Muscle layer of duodenum (tissue), 2 donors: ENCODE data around the gene BORCS8.

Experiments used
- H3K27ac ChIP-seq: one replicate; pipeline ENCODE4 v1.7.0; 2013; ENCODE audit warnings: mild to moderate bottlenecking, low read length
- H3K27me3 ChIP-seq: one replicate; pipeline ENCODE4 v1.7.0; 2013; ENCODE audit warnings: low read depth, mild to moderate bottlenecking, control low read depth, low read length
- H3K36me3 ChIP-seq, 2 donors: one replicate each; pipeline ENCODE4 v1.7.0; 2013; ENCODE audit warnings: low read length in 2 of 2, control low read depth in 1 of 2, mild to moderate bottlenecking in 1 of 2; ENCODE audit not compliant: insufficient read depth in 2 of 2, control insufficient read depth in 1 of 2
- H3K4me1 ChIP-seq, 2 donors: one replicate each; pipeline ENCODE4 v1.7.0; 2013; ENCODE audit warnings: low read length in 2 of 2, mild to moderate bottlenecking in 2 of 2, control low read depth in 1 of 2, moderate library complexity in 1 of 2; ENCODE audit not compliant: insufficient read depth in 2 of 2, control insufficient read depth in 1 of 2
- H3K4me3 ChIP-seq, 2 donors: one replicate each; pipeline ENCODE4 v1.7.0; 2013; ENCODE audit warnings: low read length in 2 of 2, low read depth in 1 of 2, mild to moderate bottlenecking in 1 of 2
- H3K9me3 ChIP-seq, 2 donors: one replicate each; pipeline ENCODE4 v1.7.0; 2013; ENCODE audit warnings: low read length in 2 of 2, control low read depth in 1 of 2, mild to moderate bottlenecking in 1 of 2; ENCODE audit not compliant: control insufficient read depth in 1 of 2
- donor health status: healthy.

Gene BORCS8

GRCh38 chr19:19192078-19192882, at the start of gene BORCS8, which contains the start of gene RFXANK:
Gene BORCS8, minus strand, starts transcription at chr19:19192152. Its CDS starts 35 bp downstream, at chr19:19192117.
Gene RFXANK, plus strand, starts transcription at chr19:19192258. Its CDS starts 1,689 bp downstream, at chr19:19193947.
- Histone ChIP-seq H3K36me3 (peaks cover 9 to 10% of the 10 kb centered on the region in 2 donors), H3K27me3 (no peaks in the 10 kb centered on the region), H3K4me3 (peak within 1 kb of the TSS; percentile 92 to 99), H3K27ac (peak within 1 kb of the TSS; percentile 99), H3K9me3 (no peaks in the 10 kb centered on the region), H3K4me1 (peaks cover 12 to 43% of the 10 kb centered on the region in 2 donors)

DNA sequence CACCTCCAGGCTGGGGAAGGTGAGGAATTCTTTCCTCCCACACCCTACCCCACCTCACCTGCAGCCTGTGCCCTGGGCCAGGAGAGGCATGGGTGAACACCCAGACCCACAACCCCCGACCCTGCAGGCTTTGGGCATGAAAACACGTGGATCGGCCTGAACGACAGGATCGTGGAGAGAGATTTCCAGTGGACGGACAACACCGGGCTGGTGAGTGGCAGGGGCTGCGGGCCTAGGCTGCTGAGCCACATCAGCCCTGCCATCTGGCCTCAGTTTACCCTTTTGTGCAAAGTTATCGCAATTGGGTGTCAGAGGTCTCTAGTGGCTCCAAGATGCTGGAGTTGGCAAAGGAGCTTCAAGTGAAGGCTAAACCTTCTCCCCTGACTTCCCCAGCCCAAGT, 48.5 kb upstream of the BORCS8 start:
- H3K27ac ChIP-seq = no peak overlapping the region
- H3K27me3 ChIP-seq = peaks cover 4% of the 10 kb centered on the region

GRCh38 chr19:19239675-19240074, 47.7 kb upstream of the BORCS8 start:
- H3K4me3 ChIP-seq = no peak overlapping the region
- peaks cover 4% of the 10 kb centered on the region for H3K27me3 ChIP-seq
- no peaks in the 10 kb centered on the region for H3K36me3 ChIP-seq
- peaks cover 3 to 12% of the 10 kb centered on the region in 2 donors for H3K9me3 ChIP-seq
- no peaks in the 10 kb centered on the region for H3K4me1 ChIP-seq
- H3K27ac ChIP-seq = no peak overlapping the region

More for the DNA sequence above, 48.5 kb upstream of the BORCS8 start:
- Histone ChIP-seq H3K9me3 (peaks cover 0 to 7% of the 10 kb centered on the region in 2 donors), H3K4me3 (no peak overlapping the region), H3K4me1 (no peaks in the 10 kb centered on the region), H3K36me3 (no peaks in the 10 kb centered on the region)

DNA sequence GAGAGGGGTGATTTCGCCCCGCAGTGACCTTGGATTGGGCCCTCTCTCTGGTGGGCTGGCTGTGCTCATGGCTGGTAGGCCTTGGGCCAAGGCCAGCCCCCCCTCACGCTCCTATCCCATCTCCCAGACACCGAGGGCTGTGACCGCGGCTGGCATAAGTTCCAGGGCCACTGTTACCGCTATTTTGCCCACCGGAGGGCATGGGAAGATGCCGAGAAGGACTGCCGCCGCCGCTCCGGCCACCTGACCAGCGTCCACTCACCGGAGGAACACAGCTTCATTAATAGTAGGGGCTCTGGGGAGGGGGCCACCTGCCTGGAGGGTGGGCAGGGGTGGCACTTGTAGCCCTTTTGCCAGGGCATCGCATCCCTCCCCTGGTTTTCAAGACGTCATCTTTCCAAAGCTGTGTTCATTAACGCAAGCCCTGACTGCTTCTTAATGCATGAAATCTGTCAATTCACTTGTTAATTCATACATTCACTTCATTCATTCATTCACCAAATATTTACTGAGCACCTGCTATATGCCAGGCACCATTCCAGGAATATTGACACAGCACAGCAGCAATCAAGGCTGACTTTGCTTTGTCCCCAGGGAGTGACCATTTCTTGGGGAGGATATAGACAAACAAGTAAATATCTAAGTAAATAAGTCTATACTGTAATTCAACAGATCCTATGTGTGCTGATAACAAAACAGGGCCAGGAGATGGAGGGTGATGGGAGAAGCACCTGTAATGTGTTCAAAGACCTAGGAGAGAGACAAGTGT, 46.4 kb upstream of the BORCS8 start:
- Histone ChIP-seq H3K4me3 (no peak overlapping the region), H3K4me1 (no peaks in the 10 kb centered on the region), H3K36me3 (no peaks in the 10 kb centered on the region), H3K9me3 (peaks cover 14 to 25% of the 10 kb centered on the region in 2 donors), H3K27ac (no peak overlapping the region), H3K27me3 (peaks cover 4% of the 10 kb centered on the region)

DNA sequence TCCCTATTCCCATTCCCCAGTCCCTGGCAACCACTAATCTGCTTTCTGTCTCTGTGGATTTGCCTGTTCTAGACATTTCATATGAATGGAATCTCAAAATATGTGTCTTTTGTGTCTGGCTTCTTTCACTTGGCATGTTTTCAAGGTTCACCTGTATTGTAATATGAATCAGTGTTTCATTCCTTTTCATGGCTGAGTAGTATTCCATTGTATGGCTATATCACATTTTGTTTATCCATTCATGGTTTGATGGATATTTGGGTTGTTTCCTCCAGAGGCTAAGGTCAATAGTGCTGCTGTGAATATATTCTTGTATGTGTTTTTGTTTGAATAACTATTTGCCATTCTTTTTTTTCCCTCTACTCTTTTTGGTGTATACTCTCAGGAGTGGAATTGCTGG, 44.2 kb upstream of the BORCS8 start:
- no peaks in the 10 kb centered on the region for H3K36me3 ChIP-seq
- no peak overlapping the region for H3K4me3 ChIP-seq
- H3K27ac ChIP-seq = no peak overlapping the region
- peaks cover 14 to 33% of the 10 kb centered on the region in 2 donors for H3K9me3 ChIP-seq
- peaks cover 4% of the 10 kb centered on the region for H3K27me3 ChIP-seq
- no peaks in the 10 kb centered on the region for H3K4me1 ChIP-seq

- Histone ChIP-seq H3K4me1 (no peaks in the 10 kb centered on the region), H3K27me3 (peaks cover 4% of the 10 kb centered on the region), H3K27ac (no peak overlapping the region), H3K9me3 (peaks cover 14 to 33% of the 10 kb centered on the region in 2 donors), H3K36me3 (no peaks in the 10 kb centered on the region), H3K4me3 (peak overlapping the region in 1 of 2 donors; percentile 22)
Observed at GRCh38 chr19:19234220-19234816, 42.4 kb upstream of the BORCS8 start.

DNA sequence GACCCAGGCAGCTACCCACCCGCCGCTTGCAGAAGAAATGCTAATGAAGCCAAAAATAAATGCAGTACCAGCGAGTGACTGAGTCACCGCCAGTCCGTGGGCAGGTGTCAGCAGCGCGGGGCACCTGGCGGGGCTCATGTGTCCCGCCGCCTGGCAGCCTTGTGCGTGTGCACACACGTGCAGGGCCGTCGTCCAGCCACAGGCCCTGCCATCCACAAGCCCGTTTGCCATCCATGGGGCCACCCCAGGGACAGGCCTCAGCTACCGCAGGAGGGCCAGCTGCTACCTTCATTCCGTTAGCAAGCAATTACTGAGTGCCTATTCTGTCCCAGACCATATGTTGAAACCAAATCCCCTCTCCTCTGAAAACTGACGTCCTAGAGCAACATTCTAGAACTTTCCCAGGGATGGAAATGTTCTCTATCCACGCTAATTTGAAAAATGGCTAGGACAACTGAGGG, 40.3 kb upstream of the BORCS8 start:
- H3K4me3 ChIP-seq = no peak overlapping the region

DNA sequence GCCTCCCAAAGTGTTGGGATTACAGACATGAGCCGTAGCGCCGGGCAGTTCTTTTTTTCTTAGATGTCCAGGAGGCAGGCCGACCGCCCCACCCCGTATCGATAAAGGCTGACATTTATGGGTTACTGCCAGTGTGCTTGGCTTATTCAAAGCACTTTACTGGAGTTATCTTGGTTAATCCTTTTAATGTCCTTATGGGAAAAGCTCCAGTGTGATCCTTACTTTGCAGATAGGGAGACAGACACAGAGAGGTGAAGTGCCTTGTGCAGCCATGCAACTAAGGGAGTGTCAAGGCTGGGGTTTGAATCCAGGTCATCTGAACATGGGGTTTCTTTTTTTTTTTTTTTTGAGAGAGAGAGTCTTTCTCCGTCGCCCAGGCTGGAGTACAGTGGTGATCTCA, 39.0 kb upstream of the BORCS8 start:
- Histone ChIP-seq H3K27me3 (peaks cover 10% of the 10 kb centered on the region), H3K36me3 (no peaks in the 10 kb centered on the region)

More for the DNA sequence above, 40.3 kb upstream of the BORCS8 start:
- Histone ChIP-seq H3K36me3 (no peaks in the 10 kb centered on the region), H3K4me1 (no peaks in the 10 kb centered on the region), H3K27ac (no peak overlapping the region), H3K9me3 (peaks cover 14 to 33% of the 10 kb centered on the region in 2 donors), H3K27me3 (peaks cover 5% of the 10 kb centered on the region)

GRCh38 chr19:19229701-19230100, 37.7 kb upstream of the BORCS8 start:
- no peaks in the 10 kb centered on the region for H3K36me3 ChIP-seq
- H3K9me3 ChIP-seq = peaks cover 11 to 21% of the 10 kb centered on the region in 2 donors
- peaks cover 0 to 8% of the 10 kb centered on the region in 2 donors for H3K4me1 ChIP-seq
- peaks cover 12% of the 10 kb centered on the region for H3K27me3 ChIP-seq
- H3K27ac ChIP-seq = no peak overlapping the region
- no peak overlapping the region for H3K4me3 ChIP-seq

More for the DNA sequence above, 39.0 kb upstream of the BORCS8 start:
- H3K4me3 ChIP-seq = no peak overlapping the region
- H3K4me1 ChIP-seq = no peaks in the 10 kb centered on the region
- peaks cover 14 to 30% of the 10 kb centered on the region in 2 donors for H3K9me3 ChIP-seq
- H3K27ac ChIP-seq = no peak overlapping the region

DNA sequence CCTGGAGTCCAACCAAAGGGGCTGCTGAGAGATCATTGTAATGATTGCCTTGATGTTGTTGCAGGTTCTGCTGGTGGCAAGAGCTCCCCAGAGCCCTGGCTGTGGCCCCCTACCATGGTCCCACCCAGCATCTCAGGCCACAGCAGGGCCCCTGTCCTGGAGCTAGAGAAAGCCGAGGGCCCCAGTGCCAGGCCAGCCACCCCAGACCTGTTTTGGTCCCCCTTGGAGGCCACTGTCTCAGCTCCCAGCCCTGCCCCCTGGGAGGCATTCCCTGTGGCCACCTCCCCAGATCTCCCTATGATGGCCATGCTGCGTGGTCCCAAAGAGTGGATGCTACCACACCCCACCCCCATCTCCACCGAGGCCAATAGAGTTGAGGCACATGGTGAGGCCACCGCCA, 35.3 kb upstream of the BORCS8 start:
- H3K27me3 ChIP-seq = peaks cover 22% of the 10 kb centered on the region
- H3K27ac ChIP-seq = no peak overlapping the region
- peaks cover 0 to 3% of the 10 kb centered on the region in 2 donors for H3K9me3 ChIP-seq
- H3K36me3 ChIP-seq = no peaks in the 10 kb centered on the region
- no peak overlapping the region for H3K4me3 ChIP-seq
- peaks cover 0 to 11% of the 10 kb centered on the region in 2 donors for H3K4me1 ChIP-seq

GRCh38 chr19:19226663-19227062, 34.7 kb upstream of the BORCS8 start:
- Histone ChIP-seq H3K4me3 (no peak overlapping the region), H3K27ac (no peak overlapping the region), H3K9me3 (no peaks in the 10 kb centered on the region), H3K4me1 (peaks cover 0 to 11% of the 10 kb centered on the region in 2 donors), H3K36me3 (no peaks in the 10 kb centered on the region), H3K27me3 (peaks cover 22% of the 10 kb centered on the region)
